ENCODE data around the gene METTL26.

Gene METTL26

GRCh38 chr16:627454-628239, 8.5 kb downstream of the METTL26 start:
- Histone ChIP-seq H3K36me3 (replicated peaks; ENCODE audit: insufficient read depth, low read length) (no peaks in the 10 kb centered on the region), H2AFZ (ENCODE audit: low read length) (no peak overlapping the region), H3K4me3 (ENCODE audit: low read length) (no peak overlapping the region), H3K79me2 (ENCODE audit: low read length) (no peaks in the 10 kb centered on the region), H3K9ac (ENCODE audit: low read length) (no peak overlapping the region), H3K4me2 (ENCODE audit: low read depth, low read length) (no peak overlapping the region), H3K9me2 (replicated peaks; ENCODE audit: insufficient read depth, low read length) (no peaks in the 10 kb centered on the region), H3K4me1 (ENCODE audit: low read length) (no peaks in the 10 kb centered on the region), H4K20me1 (ENCODE audit: insufficient read depth, low read length) (no peaks in the 10 kb centered on the region), H3K27ac (ENCODE audit: low read length) (no peak overlapping the region), H3F3A (ENCODE audit: insufficient read depth, low read length) (no peaks in the 10 kb centered on the region), H3K27me3 (replicated peaks; ENCODE audit: insufficient read depth, low read length) (no peaks in the 10 kb centered on the region), H3K9me3 (replicated peaks; ENCODE audit: insufficient read depth, low read length) (no peaks in the 10 kb centered on the region)
- TF ChIP-seq, protein P1, sequence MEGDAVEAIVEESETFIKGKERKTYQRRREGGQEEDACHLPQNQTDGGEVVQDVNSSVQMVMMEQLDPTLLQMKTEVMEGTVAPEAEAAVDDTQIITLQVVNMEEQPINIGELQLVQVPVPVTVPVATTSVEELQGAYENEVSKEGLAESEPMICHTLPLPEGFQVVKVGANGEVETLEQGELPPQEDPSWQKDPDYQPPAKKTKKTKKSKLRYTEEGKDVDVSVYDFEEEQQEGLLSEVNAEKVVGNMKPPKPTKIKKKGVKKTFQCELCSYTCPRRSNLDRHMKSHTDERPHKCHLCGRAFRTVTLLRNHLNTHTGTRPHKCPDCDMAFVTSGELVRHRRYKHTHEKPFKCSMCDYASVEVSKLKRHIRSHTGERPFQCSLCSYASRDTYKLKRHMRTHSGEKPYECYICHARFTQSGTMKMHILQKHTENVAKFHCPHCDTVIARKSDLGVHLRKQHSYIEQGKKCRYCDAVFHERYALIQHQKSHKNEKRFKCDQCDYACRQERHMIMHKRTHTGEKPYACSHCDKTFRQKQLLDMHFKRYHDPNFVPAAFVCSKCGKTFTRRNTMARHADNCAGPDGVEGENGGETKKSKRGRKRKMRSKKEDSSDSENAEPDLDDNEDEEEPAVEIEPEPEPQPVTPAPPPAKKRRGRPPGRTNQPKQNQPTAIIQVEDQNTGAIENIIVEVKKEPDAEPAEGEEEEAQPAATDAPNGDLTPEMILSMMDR (IDR thresholded peaks at IDR 0.05; ENCODE audit: low read length) = no peak
- no peak for DNase-seq

DNA sequence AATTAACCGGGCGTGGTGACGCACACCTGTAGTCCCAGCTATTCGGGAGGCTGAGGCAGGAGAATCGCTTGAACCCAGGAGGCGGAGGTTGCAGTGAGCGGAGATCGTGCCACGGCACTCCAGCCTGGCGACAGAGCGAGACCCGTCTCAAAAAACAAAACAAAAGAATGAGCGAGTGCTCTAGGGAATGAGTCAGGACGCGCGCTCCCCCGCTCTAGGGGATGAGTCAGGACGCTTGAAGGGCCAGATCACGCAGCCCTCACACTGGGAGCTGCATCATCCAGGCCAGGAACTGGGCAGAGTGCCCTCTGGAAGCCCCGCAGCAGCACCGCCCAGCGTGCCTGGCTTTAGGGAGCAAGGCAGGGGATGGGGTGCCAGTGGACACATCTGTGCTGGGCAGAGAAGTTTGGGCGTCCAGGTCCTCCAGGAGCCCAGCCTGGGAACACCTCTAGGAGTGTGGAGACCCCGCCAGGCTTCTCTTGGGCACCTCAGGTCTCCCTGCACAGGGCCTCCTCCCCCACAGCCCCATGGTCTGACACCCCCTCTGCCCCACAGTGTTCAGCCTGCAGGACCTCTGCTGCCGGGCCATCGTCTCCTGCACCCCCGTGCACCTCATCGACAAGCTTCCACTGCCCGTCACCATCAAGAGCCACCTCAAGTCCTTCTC, 9.2 kb downstream of the METTL26 start:
- TF ChIP-seq EZH2 (optimal IDR thresholded peaks at IDR 0.05; ENCODE audit: low read depth, low read length) (no peak), EZH2phosphoT487 (IDR thresholded peaks at IDR 0.05; ENCODE audit: low read length) (no peak)
- TF ChIP-seq, protein P1 (IDR thresholded peaks at IDR 0.05; ENCODE audit: low read length) = no peak
- Histone ChIP-seq H3K79me2 (ENCODE audit: low read length) (no peaks in the 10 kb centered on the region), H4K20me1 (ENCODE audit: insufficient read depth, low read length) (no peaks in the 10 kb centered on the region), H3K27me3 (replicated peaks; ENCODE audit: insufficient read depth, low read length) (no peaks in the 10 kb centered on the region), H3K9me2 (replicated peaks; ENCODE audit: insufficient read depth, low read length) (no peaks in the 10 kb centered on the region), H3K4me1 (ENCODE audit: low read length) (no peaks in the 10 kb centered on the region), H3K9me3 (replicated peaks; ENCODE audit: insufficient read depth, low read length) (no peaks in the 10 kb centered on the region), H3K4me2 (ENCODE audit: low read depth, low read length) (no peak overlapping the region), H3F3A (ENCODE audit: insufficient read depth, low read length) (no peaks in the 10 kb centered on the region), H2AFZ (ENCODE audit: low read length) (no peak overlapping the region), H3K36me3 (replicated peaks; ENCODE audit: insufficient read depth, low read length) (no peaks in the 10 kb centered on the region), H3K4me3 (ENCODE audit: low read length) (no peak overlapping the region), H3K27ac (ENCODE audit: low read length) (no peak overlapping the region), H3K9ac (ENCODE audit: low read length) (no peak overlapping the region)
- no peak for DNase-seq

- no peaks in the 10 kb centered on the region for H3K9me3 ChIP-seq (replicated peaks; ENCODE audit: insufficient read depth, low read length)
- no peaks in the 10 kb centered on the region for H3K36me3 ChIP-seq (replicated peaks; ENCODE audit: insufficient read depth, low read length)
- TF ChIP-seq EZH2 (optimal IDR thresholded peaks at IDR 0.05; ENCODE audit: low read depth, low read length) (no peak), EZH2phosphoT487 (IDR thresholded peaks at IDR 0.05; ENCODE audit: low read length) (no peak)
- TF ChIP-seq, protein P1 (IDR thresholded peaks at IDR 0.05; ENCODE audit: low read length) = no peak
- H3K9ac ChIP-seq (ENCODE audit: low read length) = no peak overlapping the region
- no peaks in the 10 kb centered on the region for H4K20me1 ChIP-seq (ENCODE audit: insufficient read depth, low read length)
- no peaks in the 10 kb centered on the region for H3F3A ChIP-seq (ENCODE audit: insufficient read depth, low read length)
- H3K79me2 ChIP-seq (ENCODE audit: low read length) = 0 out of 2 replicates have a peak, but pooled peaks cover 3% of the 10 kb centered on the region
- no peak for DNase-seq
- H3K9me2 ChIP-seq (replicated peaks; ENCODE audit: insufficient read depth, low read length) = no peaks in the 10 kb centered on the region
- no peak overlapping the region for H3K4me3 ChIP-seq (ENCODE audit: low read length)
- H3K27me3 ChIP-seq (replicated peaks; ENCODE audit: insufficient read depth, low read length) = no peaks in the 10 kb centered on the region
- no peaks in the 10 kb centered on the region for H3K4me1 ChIP-seq (ENCODE audit: low read length)
- no peak overlapping the region for H3K27ac ChIP-seq (ENCODE audit: low read length)
- no peak overlapping the region for H3K4me2 ChIP-seq (ENCODE audit: low read depth, low read length)
- no peak overlapping the region for H2AFZ ChIP-seq (ENCODE audit: low read length)
Observed at GRCh38 chr16:625977-626765, 9.9 kb downstream of the METTL26 start.

Data from MM.1S (cell line).